ENCODE results near the gene HNRNPR.

Gene HNRNPR

GRCh38 chr1:23367451-23367790 is 23.3 kb upstream of the HNRNPR start:
- no peaks in the 10 kb centered on the region for H3K27me3 ChIP-seq (ENCODE audit: low read depth, low read length)
- H3K27ac ChIP-seq (ENCODE audit: low read length) = peak overlapping the region; percentile 88
- peak overlapping the region; percentile 78 to 99 for H3K4me3 ChIP-seq (ENCODE audit: low read depth in 1 of 2, low read length in 2 of 2)
- peaks cover 13 to 23% of the 10 kb centered on the region in 2 donors for H3K9me3 ChIP-seq (ENCODE audit: control insufficient read depth in 1 of 2, low read length in 2 of 2)
- H3K4me1 ChIP-seq (ENCODE audit: control insufficient read depth in 1 of 2, insufficient read depth in 2 of 2, low read length in 2 of 2) = peaks cover 26 to 40% of the 10 kb centered on the region in 2 donors
- peaks cover 11 to 39% of the 10 kb centered on the region in 2 donors for H3K36me3 ChIP-seq (ENCODE audit: control insufficient read depth in 1 of 2, insufficient read depth in 2 of 2, low read length in 2 of 2)

GRCh38 chr1:23366598-23366997 is 22.5 kb upstream of the HNRNPR start:
- Histone ChIP-seq H3K27ac (ENCODE audit: low read length) (no peak overlapping the region), H3K4me3 (ENCODE audit: low read depth in 1 of 2, low read length in 2 of 2) (peak overlapping the region; percentile 78 to 99), H3K9me3 (ENCODE audit: control insufficient read depth in 1 of 2, low read length in 2 of 2) (peaks cover 22 to 31% of the 10 kb centered on the region in 2 donors), H3K4me1 (ENCODE audit: control insufficient read depth in 1 of 2, insufficient read depth in 2 of 2, low read length in 2 of 2) (peaks cover 26 to 35% of the 10 kb centered on the region in 2 donors), H3K36me3 (ENCODE audit: control insufficient read depth in 1 of 2, insufficient read depth in 2 of 2, low read length in 2 of 2) (peaks cover 20 to 48% of the 10 kb centered on the region in 2 donors), H3K27me3 (ENCODE audit: low read depth, low read length) (no peaks in the 10 kb centered on the region)

DNA sequence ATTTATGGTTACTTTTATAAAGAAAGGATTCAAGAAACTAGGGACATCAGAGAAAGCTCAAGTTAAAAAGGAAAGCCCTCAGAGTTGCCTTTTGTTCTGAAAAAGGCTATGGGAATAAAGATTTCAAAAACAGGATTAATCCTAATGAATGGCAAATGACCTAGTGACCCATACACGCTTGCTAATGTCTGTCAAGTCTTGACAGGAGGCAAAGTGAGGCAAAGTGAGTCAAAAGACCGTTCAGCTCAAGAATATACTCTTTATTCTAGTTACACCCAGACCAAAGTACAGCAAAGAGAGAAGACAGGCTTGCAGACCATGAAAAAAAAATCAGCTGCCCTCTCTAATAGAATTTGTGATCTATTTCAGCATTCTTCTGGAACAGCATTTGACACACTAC is 22.1 kb upstream of the HNRNPR start:
- H3K36me3 ChIP-seq (ENCODE audit: control insufficient read depth in 1 of 2, insufficient read depth in 2 of 2, low read length in 2 of 2) = peaks cover 24 to 52% of the 10 kb centered on the region in 2 donors
- H3K27ac ChIP-seq (ENCODE audit: low read length) = no peak overlapping the region

DNA sequence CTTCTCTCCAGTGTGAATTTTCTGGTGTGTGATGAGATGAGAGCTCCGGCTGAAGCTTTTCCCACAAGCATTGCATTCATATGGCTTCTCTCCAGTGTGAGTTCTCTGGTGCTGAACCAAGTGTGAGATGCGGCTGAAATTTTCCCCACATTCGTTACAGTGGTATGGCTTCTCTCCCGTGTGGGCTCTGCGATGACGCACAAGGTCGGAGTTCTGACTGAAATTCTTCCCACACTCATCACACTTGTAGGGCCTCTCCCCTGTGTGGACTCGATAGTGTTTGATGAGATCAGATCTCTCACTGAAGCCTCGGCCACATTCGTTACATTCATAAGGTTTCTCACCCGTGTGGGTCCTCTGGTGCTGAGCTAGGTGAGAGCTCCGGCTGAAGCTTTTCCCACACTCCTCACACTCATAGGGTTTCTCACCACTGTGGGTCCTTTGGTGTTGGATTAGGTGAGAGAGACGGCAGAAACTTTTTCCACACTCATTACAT is 18.2 kb upstream of the HNRNPR start:
- H3K36me3 ChIP-seq (ENCODE audit: control insufficient read depth in 1 of 2, insufficient read depth in 2 of 2, low read length in 2 of 2) = peaks cover 38 to 66% of the 10 kb centered on the region in 2 donors
- no peak overlapping the region for H3K27ac ChIP-seq (ENCODE audit: low read length)
- no peaks in the 10 kb centered on the region for H3K27me3 ChIP-seq (ENCODE audit: low read depth, low read length)
- peaks cover 42 to 53% of the 10 kb centered on the region in 2 donors for H3K9me3 ChIP-seq (ENCODE audit: control insufficient read depth in 1 of 2, low read length in 2 of 2)
- peak overlapping the region; percentile 37 to 55 for H3K4me3 ChIP-seq (ENCODE audit: low read depth in 1 of 2, low read length in 2 of 2)
- peaks cover 8 to 18% of the 10 kb centered on the region in 2 donors for H3K4me1 ChIP-seq (ENCODE audit: control insufficient read depth in 1 of 2, insufficient read depth in 2 of 2, low read length in 2 of 2)

More for the DNA sequence above, 22.1 kb upstream of the HNRNPR start:
- H3K4me1 ChIP-seq (ENCODE audit: control insufficient read depth in 1 of 2, insufficient read depth in 2 of 2, low read length in 2 of 2) = peaks cover 25 to 31% of the 10 kb centered on the region in 2 donors
- H3K27me3 ChIP-seq (ENCODE audit: low read depth, low read length) = no peaks in the 10 kb centered on the region
- peaks cover 26 to 35% of the 10 kb centered on the region in 2 donors for H3K9me3 ChIP-seq (ENCODE audit: control insufficient read depth in 1 of 2, low read length in 2 of 2)
- peak overlapping the region; percentile 4 to 78 for H3K4me3 ChIP-seq (ENCODE audit: low read depth in 1 of 2, low read length in 2 of 2)

- no peaks in the 10 kb centered on the region for H3K27me3 ChIP-seq (ENCODE audit: low read depth, low read length)
- H3K9me3 ChIP-seq (ENCODE audit: control insufficient read depth in 1 of 2, low read length in 2 of 2) = peaks cover 36 to 40% of the 10 kb centered on the region in 2 donors
- no peak overlapping the region for H3K4me3 ChIP-seq (ENCODE audit: low read depth in 1 of 2, low read length in 2 of 2)
- H3K27ac ChIP-seq (ENCODE audit: low read length) = no peak overlapping the region
- peaks cover 0 to 9% of the 10 kb centered on the region in 2 donors for H3K4me1 ChIP-seq (ENCODE audit: control insufficient read depth in 1 of 2, insufficient read depth in 2 of 2, low read length in 2 of 2)
- H3K36me3 ChIP-seq (ENCODE audit: control insufficient read depth in 1 of 2, insufficient read depth in 2 of 2, low read length in 2 of 2) = peaks cover 36 to 40% of the 10 kb centered on the region in 2 donors
Measured at GRCh38 chr1:23358310-23358875, 14.3 kb upstream of the HNRNPR start.

DNA sequence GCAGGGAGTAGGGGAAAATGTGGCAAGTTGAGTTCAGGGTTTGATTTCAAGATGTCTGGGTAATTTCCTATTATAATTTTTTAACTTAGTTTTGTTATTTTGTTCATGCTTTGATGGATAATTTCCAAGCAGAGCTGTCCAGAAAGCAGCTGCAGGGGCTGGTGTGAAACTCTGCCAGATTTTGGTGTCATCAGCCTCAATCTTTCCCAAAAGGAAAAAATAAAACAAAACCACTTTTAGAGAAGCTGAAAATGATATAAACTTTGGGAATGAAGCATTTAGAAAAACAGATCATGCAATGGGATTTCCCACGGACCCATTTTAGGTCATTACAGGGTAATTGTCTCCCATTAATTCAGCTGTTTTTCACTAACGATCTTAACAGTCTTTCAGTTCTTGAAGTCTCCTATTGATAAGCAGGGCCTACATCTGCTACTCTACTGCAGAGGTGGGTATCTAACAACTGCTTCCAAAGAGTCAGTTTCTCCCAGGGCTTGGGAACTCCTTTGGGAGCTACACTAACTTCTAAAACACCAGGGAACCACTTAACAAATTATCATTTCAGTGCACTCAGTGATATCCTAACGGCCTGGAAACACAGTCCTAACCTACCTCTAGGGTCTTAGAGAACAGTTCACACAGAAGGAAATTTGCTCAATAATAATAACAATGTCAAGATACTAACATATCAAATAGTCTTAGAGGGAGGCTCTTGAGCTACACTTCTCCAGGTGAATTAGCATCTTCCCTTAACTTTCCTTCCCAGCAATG is 13.2 kb upstream of the HNRNPR start:
- H3K9me3 ChIP-seq (ENCODE audit: control insufficient read depth in 1 of 2, low read length in 2 of 2) = peaks cover 28 to 29% of the 10 kb centered on the region in 2 donors
- no peak overlapping the region for H3K27ac ChIP-seq (ENCODE audit: low read length)
- peaks cover 25 to 30% of the 10 kb centered on the region in 2 donors for H3K36me3 ChIP-seq (ENCODE audit: control insufficient read depth in 1 of 2, insufficient read depth in 2 of 2, low read length in 2 of 2)
- H3K4me1 ChIP-seq (ENCODE audit: control insufficient read depth in 1 of 2, insufficient read depth in 2 of 2, low read length in 2 of 2) = peaks cover 0 to 9% of the 10 kb centered on the region in 2 donors
- H3K4me3 ChIP-seq (ENCODE audit: low read depth in 1 of 2, low read length in 2 of 2) = peak overlapping the region in 1 of 2 donors; percentile 12
- H3K27me3 ChIP-seq (ENCODE audit: low read depth, low read length) = no peaks in the 10 kb centered on the region

DNA sequence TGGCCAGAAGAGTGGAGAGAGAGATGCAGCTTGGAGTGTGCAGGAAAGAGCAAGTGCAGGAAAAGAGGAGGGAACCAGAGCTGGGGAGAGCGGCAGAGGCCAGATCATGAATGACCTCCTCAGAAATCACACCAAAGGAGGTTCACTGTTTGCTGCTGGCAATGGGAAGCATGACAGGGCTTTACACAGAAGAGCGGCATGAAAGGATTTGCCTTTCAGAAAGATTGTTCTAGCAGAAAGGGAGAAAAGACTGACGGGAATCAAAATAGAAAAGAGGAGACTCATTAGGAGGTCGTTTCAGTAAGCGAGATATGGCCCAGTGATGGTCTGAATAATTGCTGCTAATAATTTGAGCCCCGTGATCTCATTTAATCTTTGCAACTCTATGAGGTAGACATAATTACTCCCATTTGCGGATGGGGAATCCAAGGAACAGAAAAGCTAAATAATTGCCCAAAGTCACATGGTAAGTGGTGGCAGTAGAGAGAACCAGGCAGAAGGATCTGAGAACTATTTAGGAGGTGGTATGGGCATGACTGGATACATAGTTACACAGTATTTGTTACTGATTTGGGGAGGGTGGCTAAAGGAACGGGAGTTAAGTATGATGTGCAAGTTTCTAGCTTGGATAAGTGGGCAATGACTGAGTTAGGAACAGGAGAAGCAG is 12.5 kb upstream of the HNRNPR start:
- H3K4me1 ChIP-seq (ENCODE audit: control insufficient read depth in 1 of 2, insufficient read depth in 2 of 2, low read length in 2 of 2) = peaks cover 0 to 9% of the 10 kb centered on the region in 2 donors
- no peak overlapping the region for H3K4me3 ChIP-seq (ENCODE audit: low read depth in 1 of 2, low read length in 2 of 2)
- H3K27me3 ChIP-seq (ENCODE audit: low read depth, low read length) = no peaks in the 10 kb centered on the region
- no peak overlapping the region for H3K27ac ChIP-seq (ENCODE audit: low read length)
- peaks cover 18 to 22% of the 10 kb centered on the region in 2 donors for H3K36me3 ChIP-seq (ENCODE audit: control insufficient read depth in 1 of 2, insufficient read depth in 2 of 2, low read length in 2 of 2)
- peaks cover 21 to 22% of the 10 kb centered on the region in 2 donors for H3K9me3 ChIP-seq (ENCODE audit: control insufficient read depth in 1 of 2, low read length in 2 of 2)

- H3K27ac ChIP-seq (ENCODE audit: low read length) = no peak overlapping the region
- H3K4me3 ChIP-seq (ENCODE audit: low read depth in 1 of 2, low read length in 2 of 2) = no peak overlapping the region
- H3K36me3 ChIP-seq (ENCODE audit: control insufficient read depth in 1 of 2, insufficient read depth in 2 of 2, low read length in 2 of 2) = no peaks in the 10 kb centered on the region
- no peaks in the 10 kb centered on the region for H3K27me3 ChIP-seq (ENCODE audit: low read depth, low read length)
- no peaks in the 10 kb centered on the region for H3K9me3 ChIP-seq (ENCODE audit: control insufficient read depth in 1 of 2, low read length in 2 of 2)
- H3K4me1 ChIP-seq (ENCODE audit: control insufficient read depth in 1 of 2, insufficient read depth in 2 of 2, low read length in 2 of 2) = peaks cover 0 to 9% of the 10 kb centered on the region in 2 donors
Measured at GRCh38 chr1:23354245-23354644, 10.2 kb upstream of the HNRNPR start.

DNA sequence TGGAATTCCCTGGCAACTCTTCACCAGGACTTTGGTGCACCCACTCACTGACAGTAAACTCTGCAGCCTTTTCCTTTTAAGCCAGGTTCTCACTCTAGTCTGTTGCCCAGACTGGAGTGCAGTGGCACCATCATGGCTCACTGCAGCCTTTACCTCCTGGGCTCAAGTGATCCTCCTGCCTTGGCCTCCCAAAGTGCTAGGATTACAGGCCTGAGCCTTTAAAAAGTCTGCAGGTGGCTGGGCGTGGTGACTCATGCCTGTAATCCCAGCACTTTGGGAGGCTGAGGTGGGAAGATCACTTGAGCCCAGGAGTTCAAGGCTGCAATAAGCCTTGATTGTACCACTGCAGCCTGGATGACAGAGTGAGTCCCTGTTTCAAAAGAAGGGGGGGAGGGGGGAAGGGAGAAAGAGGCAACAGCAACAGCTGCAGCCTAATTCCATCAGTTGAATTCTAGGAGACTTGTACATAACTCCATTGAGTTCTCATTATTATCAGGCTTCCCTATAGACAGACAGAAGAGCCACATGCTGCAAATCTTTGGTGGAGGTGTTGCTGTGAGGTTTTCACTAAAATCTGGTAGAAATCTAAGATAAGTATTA is 8.1 kb upstream of the HNRNPR start:
- H3K4me1 ChIP-seq (ENCODE audit: control insufficient read depth in 1 of 2, insufficient read depth in 2 of 2, low read length in 2 of 2) = no peaks in the 10 kb centered on the region
- H3K4me3 ChIP-seq (ENCODE audit: low read depth in 1 of 2, low read length in 2 of 2) = no peak overlapping the region
- H3K27me3 ChIP-seq (ENCODE audit: low read depth, low read length) = no peaks in the 10 kb centered on the region
- no peaks in the 10 kb centered on the region for H3K36me3 ChIP-seq (ENCODE audit: control insufficient read depth in 1 of 2, insufficient read depth in 2 of 2, low read length in 2 of 2)
- no peaks in the 10 kb centered on the region for H3K9me3 ChIP-seq (ENCODE audit: control insufficient read depth in 1 of 2, low read length in 2 of 2)
- no peak overlapping the region for H3K27ac ChIP-seq (ENCODE audit: low read length)

DNA sequence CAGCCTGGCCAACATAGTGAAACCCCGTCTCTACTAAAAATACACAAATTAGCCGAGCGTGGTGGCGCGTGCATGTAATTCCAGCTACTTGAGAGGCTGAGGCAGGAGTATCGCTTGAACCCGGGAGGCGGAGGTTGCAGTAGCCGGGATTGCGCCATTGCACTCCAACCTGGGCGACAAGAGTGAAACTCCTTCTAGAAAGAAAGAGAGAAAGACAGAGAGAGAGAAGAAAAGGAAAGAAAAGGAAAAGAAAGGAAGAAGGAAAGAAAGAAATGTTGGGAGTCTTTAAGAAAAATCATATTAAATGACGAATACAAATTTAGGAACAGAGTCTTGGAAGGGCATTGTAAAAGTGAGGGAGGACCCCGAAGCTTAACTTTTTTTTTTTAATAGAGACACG is 1.8 kb upstream of the HNRNPR start:
- H3K36me3 ChIP-seq (ENCODE audit: control insufficient read depth in 1 of 2, insufficient read depth in 2 of 2, low read length in 2 of 2) = peaks cover 0 to 9% of the 10 kb centered on the region in 2 donors
- H3K9me3 ChIP-seq (ENCODE audit: control insufficient read depth in 1 of 2, low read length in 2 of 2) = no peaks in the 10 kb centered on the region
- H3K27me3 ChIP-seq (ENCODE audit: low read depth, low read length) = no peaks in the 10 kb centered on the region
- H3K4me3 ChIP-seq (ENCODE audit: low read depth in 1 of 2, low read length in 2 of 2) = no peak overlapping the region
- no peak overlapping the region for H3K27ac ChIP-seq (ENCODE audit: low read length)
- H3K4me1 ChIP-seq (ENCODE audit: control insufficient read depth in 1 of 2, insufficient read depth in 2 of 2, low read length in 2 of 2) = peaks cover 19 to 21% of the 10 kb centered on the region in 2 donors

GRCh38 chr1:23344987-23345472 is 946 bp upstream of the HNRNPR start:
- H3K36me3 ChIP-seq (ENCODE audit: control insufficient read depth in 1 of 2, insufficient read depth in 2 of 2, low read length in 2 of 2) = peaks cover 0 to 9% of the 10 kb centered on the region in 2 donors

More at GRCh38 chr1:23344987-23345472, 946 bp upstream of the HNRNPR start:
- Histone ChIP-seq H3K4me3 (ENCODE audit: low read depth in 1 of 2, low read length in 2 of 2) (peak overlapping the region; percentile 77 to 91), H3K27me3 (ENCODE audit: low read depth, low read length) (no peaks in the 10 kb centered on the region), H3K27ac (ENCODE audit: low read length) (peak overlapping the region; percentile 98), H3K9me3 (ENCODE audit: control insufficient read depth in 1 of 2, low read length in 2 of 2) (no peaks in the 10 kb centered on the region), H3K4me1 (ENCODE audit: control insufficient read depth in 1 of 2, insufficient read depth in 2 of 2, low read length in 2 of 2) (peaks cover 23 to 30% of the 10 kb centered on the region in 2 donors)
